GM18526 (cell line): ENCODE data around the gene RNF10.

ENCODE experiments used
- POLR2A ChIP-seq: IDR thresholded peaks from 3 replicates; pipeline ENCODE4 v1.6.1; 2011; ENCODE audit not compliant: insufficient read length; ENCODE audit errors: extremely low read depth

The RNF10 gene

GRCh38 chr12:120625557-120626419 lies 91.6 kb downstream of the RNF10 start:
- no peak for TF ChIP-seq POLR2A
